Measurements from ENCODE around the gene SNAPC3.

Gene SNAPC3

GRCh38 chr9:15469862-15470261 is 47.2 kb downstream of the SNAPC3 start:
- Histone ChIP-seq H3K27ac (no peak overlapping the region), H3K27me3 (ENCODE audit: insufficient read depth, low read depth, severe bottlenecking) (no peaks in the 10 kb centered on the region), H3K36me3 (peaks cover 85% of the 10 kb centered on the region), H3K4me3 (ENCODE audit: low read depth, low read length) (no peak overlapping the region), H3K9me3 (ENCODE audit: severe bottlenecking) (no peaks in the 10 kb centered on the region)
- no peak for TF ChIP-seq CTCF (IDR thresholded peaks at IDR 0.05; ENCODE audit: low read depth, low read length)
- no peak for DNase-seq

- TF ChIP-seq CTCF (IDR thresholded peaks at IDR 0.05; ENCODE audit: low read depth, low read length) = no peak
- Histone ChIP-seq H3K4me3 (ENCODE audit: low read depth, low read length) (no peak overlapping the region), H3K9me3 (ENCODE audit: severe bottlenecking) (no peaks in the 10 kb centered on the region), H3K27ac (no peak overlapping the region), H3K36me3 (peaks cover 91% of the 10 kb centered on the region), H3K27me3 (ENCODE audit: insufficient read depth, low read depth, severe bottlenecking) (no peaks in the 10 kb centered on the region)
- no peak for DNase-seq
Observed at GRCh38 chr9:15475923-15476536, 53.4 kb downstream of the SNAPC3 start.

DNA sequence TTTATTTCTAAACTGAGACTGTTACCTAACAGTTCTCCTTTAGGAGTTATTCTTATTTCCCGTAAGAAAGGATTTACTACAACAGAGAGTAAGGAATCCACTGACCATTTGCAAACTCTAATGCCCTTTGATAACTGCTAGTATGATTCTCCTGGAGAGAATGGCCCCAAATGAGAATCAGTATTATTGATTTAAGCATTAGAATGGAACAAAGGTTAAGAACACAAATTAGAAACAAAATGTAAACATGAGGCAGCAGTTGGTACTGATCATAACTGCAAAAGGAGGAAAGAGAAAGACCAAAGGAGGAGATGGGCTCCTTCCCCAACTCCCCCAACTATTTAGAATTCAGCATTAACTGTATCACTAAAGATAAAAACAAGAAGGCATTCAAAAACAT is 57.4 kb downstream of the SNAPC3 start:
- no peak overlapping the region for H3K27ac ChIP-seq
- H3K9me3 ChIP-seq (ENCODE audit: severe bottlenecking) = no peaks in the 10 kb centered on the region
- no peak for DNase-seq
- H3K4me3 ChIP-seq (ENCODE audit: low read depth, low read length) = no peak overlapping the region
- no peaks in the 10 kb centered on the region for H3K27me3 ChIP-seq (ENCODE audit: insufficient read depth, low read depth, severe bottlenecking)
- H3K36me3 ChIP-seq = peaks cover 86% of the 10 kb centered on the region
- no peak for TF ChIP-seq CTCF (IDR thresholded peaks at IDR 0.05; ENCODE audit: low read depth, low read length)

DNA sequence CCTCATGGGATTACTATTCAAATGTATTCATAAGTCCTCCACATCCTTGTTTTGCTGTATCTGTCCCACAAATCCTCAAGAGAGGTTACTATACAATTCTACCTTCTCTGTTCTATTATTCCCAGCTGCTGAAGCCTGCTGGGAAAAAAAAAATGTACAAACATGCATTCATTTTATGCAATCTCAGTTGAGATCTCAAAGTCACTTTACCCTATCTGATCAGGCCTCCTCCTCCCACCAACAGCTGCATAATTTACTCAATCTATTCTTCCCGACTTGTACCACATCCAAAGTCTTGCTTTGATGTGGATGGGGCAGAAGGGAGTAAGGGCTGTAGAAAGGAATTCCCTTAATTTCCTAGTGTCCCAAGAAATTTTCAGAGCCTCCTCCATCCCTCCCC is 59.5 kb downstream of the SNAPC3 start:
- no peak for DNase-seq
- no peak for TF ChIP-seq CTCF (IDR thresholded peaks at IDR 0.05; ENCODE audit: low read depth, low read length)
- Histone ChIP-seq H3K36me3 (peaks cover 87% of the 10 kb centered on the region), H3K27ac (no peak overlapping the region), H3K27me3 (ENCODE audit: insufficient read depth, low read depth, severe bottlenecking) (no peaks in the 10 kb centered on the region), H3K9me3 (ENCODE audit: severe bottlenecking) (no peaks in the 10 kb centered on the region), H3K4me3 (ENCODE audit: low read depth, low read length) (no peak overlapping the region)

GRCh38 chr9:15484802-15485201 is 62.1 kb downstream of the SNAPC3 start:
- no peaks in the 10 kb centered on the region for H3K9me3 ChIP-seq (ENCODE audit: severe bottlenecking)
- H3K4me3 ChIP-seq (ENCODE audit: low read depth, low read length) = no peak overlapping the region
- H3K36me3 ChIP-seq = peaks cover 90% of the 10 kb centered on the region
- H3K27ac ChIP-seq = no peak overlapping the region
- no peaks in the 10 kb centered on the region for H3K27me3 ChIP-seq (ENCODE audit: insufficient read depth, low read depth, severe bottlenecking)
- DNase-seq = no peak
- TF ChIP-seq CTCF (IDR thresholded peaks at IDR 0.05; ENCODE audit: low read depth, low read length) = no peak
